Gastrocnemius medialis (tissue), 4 donors: ENCODE data around the gene CYTH1. TPM values are rescaled to one million over a fixed set of nuclear protein-coding genes. Genes with fewer than 3 reads are reported as not detected.

Experiments
- ATAC-seq, 2 donors: fragments of 150-250 bp; one replicate each; pipeline ENCODE4 v1.9.1; 2016
- DNase-seq, 2 donors: peaks; one replicate each; pipeline ENCODE4 v3.0.0-alpha.2; 2019
- H3K27ac ChIP-seq, 4 donors: fragments of 200-600 bp; sonication (generic); 1 replicate in 1 of 4; 2 replicates in 3 of 4; pipeline ENCODE4 v1.5.1; 2016 to 2018; ENCODE audit warnings: mild to moderate bottlenecking in 2 of 4, moderate library complexity in 1 of 4
- H3K27me3 ChIP-seq, 3 donors: fragments of 200-600 bp; sonication (generic) in 2 of 3; 1 replicate in 1 of 3; 2 replicates in 2 of 3; pipeline versions ENCODE4 v1.5.1 to v1.6.0; 2016 to 2019; ENCODE audit warnings: mild to moderate bottlenecking in 1 of 3, moderate library complexity in 1 of 3
- H3K36me3 ChIP-seq, 2 donors: fragments of 200-600 bp; sonication (generic) in 1 of 2; one replicate each; pipeline ENCODE4 v1.5.1; 2017 to 2018
- H3K4me1 ChIP-seq, 2 donors: fragments of 200-600 bp; sonication (generic) in 1 of 2; one replicate each; pipeline ENCODE4 v1.5.1; 2016 to 2017; ENCODE audit warnings: mild to moderate bottlenecking in 2 of 2
- H3K4me3 ChIP-seq, 4 donors: fragments of 200-600 bp; sonication (generic) in 3 of 4; 1 replicate in 1 of 4; 2 replicates in 3 of 4; pipeline ENCODE4 v1.5.1; 2016 to 2019; ENCODE audit warnings: mild to moderate bottlenecking in 2 of 4
- H3K9me3 ChIP-seq, 3 donors: fragments of 200-600 bp; sonication (generic) in 2 of 3; 1 replicate in 1 of 3; 2 replicates in 2 of 3; pipeline ENCODE4 v1.5.1; 2016 to 2019
- POLR2A ChIP-seq, 2 donors: fragments of 450-650 bp; IDR thresholded peaks; one replicate each; pipeline ENCODE4 v1.6.1; 2017; ENCODE audit warnings: antibody characterized with exemption in 2 of 2, mild to moderate bottlenecking in 2 of 2, moderate library complexity in 2 of 2
- in situ Hi-C, 4 donors: fragments of 200-750 bp; cut with MboI; loops; one replicate each; pipeline versions ENCODE4 v1.15.0 to v1.8.0; 2017; ENCODE audit warnings: low sequenced_read_pairs in 4 of 4
- intact Hi-C: fragments of 100-400 bp; cut with DNase I; formaldehyde crosslinking; loops from one replicate; pipeline ENCODE4 v1.15.1; 2023; ENCODE audit warnings: low total_unique reads
- total RNA-seq, 4 donors: library from RNA; depleted of rRNA; stranded (reverse); fragments of >200 nt; gene quantifications; one replicate each; pipeline versions ENCODE4 v1.1.0 to v1.2.3, GENCODE V29; 2016
- TF ChIP-seq, protein P1 (sequence below), 5 experiments: fragments of 450-650 bp in 3 of 5; fragments of 200-600 bp in 2 of 5; sonication (generic) in 2 of 5; IDR thresholded peaks in 4 of 5; conservative IDR thresholded peaks in 1 of 5; 1 replicate in 4 of 5; 2 replicates in 1 of 5; pipeline ENCODE4 v1.5.1; 2016 to 2019; ENCODE audit warnings: antibody characterized with exemption in 5 of 5, mild to moderate bottlenecking in 3 of 5, moderate library complexity in 3 of 5

The CYTH1 gene
- total RNA-seq, 4 donors from 2014 or later, result 24.7 to 43.7 (median 32.4) TPM

- Histone ChIP-seq H3K27me3 (no peaks in the 10 kb centered on the region), H3K9me3 (no peaks in the 10 kb centered on the region), H3K27ac (peak overlapping the region in 2 of 4 donors; percentile 3 to 6), H3K36me3 (peaks cover 0 to 6% of the 10 kb centered on the region in 2 donors), H3K4me1 (peaks cover 13 to 28% of the 10 kb centered on the region in 2 donors), H3K4me3 (no peak overlapping the region)
- intact Hi-C loops (loop anchor here (1.0 kb wide), 1 partner anchor 211 kb away; no protein-coding TSS in a partner anchor), in situ Hi-C loops (loop anchor here (5.0 to 10.0 kb wide), 3 partner anchors 64 to 214 kb away; no protein-coding TSS in a partner anchor)
- no peak for TF ChIP-seq POLR2A (IDR thresholded peaks at IDR 0.05)
- TF ChIP-seq, protein P1, sequence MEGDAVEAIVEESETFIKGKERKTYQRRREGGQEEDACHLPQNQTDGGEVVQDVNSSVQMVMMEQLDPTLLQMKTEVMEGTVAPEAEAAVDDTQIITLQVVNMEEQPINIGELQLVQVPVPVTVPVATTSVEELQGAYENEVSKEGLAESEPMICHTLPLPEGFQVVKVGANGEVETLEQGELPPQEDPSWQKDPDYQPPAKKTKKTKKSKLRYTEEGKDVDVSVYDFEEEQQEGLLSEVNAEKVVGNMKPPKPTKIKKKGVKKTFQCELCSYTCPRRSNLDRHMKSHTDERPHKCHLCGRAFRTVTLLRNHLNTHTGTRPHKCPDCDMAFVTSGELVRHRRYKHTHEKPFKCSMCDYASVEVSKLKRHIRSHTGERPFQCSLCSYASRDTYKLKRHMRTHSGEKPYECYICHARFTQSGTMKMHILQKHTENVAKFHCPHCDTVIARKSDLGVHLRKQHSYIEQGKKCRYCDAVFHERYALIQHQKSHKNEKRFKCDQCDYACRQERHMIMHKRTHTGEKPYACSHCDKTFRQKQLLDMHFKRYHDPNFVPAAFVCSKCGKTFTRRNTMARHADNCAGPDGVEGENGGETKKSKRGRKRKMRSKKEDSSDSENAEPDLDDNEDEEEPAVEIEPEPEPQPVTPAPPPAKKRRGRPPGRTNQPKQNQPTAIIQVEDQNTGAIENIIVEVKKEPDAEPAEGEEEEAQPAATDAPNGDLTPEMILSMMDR (IDR thresholded peaks at IDR 0.05 in 4 of 5, conservative IDR thresholded peaks at IDR 0.05 in 1 of 5), result peak; percentile 73 to 89 (median 83)
- ATAC-seq, result peak; percentile 86 to 93
- peak; percentile 52 to 68 for DNase-seq
These were observed 73.5 kb downstream of the CYTH1 start for GRCh38 chr17:78708510-78708973.

DNA sequence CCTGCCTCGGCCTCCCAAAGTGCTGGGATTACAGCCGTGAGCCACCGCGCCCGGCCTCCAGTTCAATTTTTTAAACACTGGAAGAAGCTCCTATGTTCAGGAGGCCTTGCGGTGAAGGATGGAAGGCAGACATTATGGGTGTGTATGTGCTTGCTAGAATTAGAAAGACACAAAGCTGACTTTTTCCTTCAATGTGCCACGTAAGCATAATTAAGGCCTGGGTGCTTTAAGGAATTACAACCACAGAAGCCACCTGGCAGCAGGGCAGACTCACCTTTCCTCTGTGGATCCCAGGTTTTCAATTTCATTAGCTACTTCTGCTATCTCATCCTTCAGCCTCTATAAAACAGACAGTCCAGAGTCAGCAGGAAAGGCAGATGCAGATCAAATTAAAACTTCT, 74.2 kb downstream of the CYTH1 start:
- DNase-seq (no peak), ATAC-seq (no peak)
- intact Hi-C loops, result loop anchor here (1.0 kb wide), 1 partner anchor 211 kb away; no protein-coding TSS in a partner anchor
- Histone ChIP-seq H3K36me3 (peaks cover 0 to 6% of the 10 kb centered on the region in 2 donors), H3K27me3 (no peaks in the 10 kb centered on the region), H3K4me1 (peaks cover 13 to 28% of the 10 kb centered on the region in 2 donors), H3K9me3 (no peaks in the 10 kb centered on the region), H3K4me3 (no peak overlapping the region), H3K27ac (no peak overlapping the region)
- in situ Hi-C loops, result loop anchor here (5.0 to 10.0 kb wide), 3 partner anchors 63 to 213 kb away; no protein-coding TSS in a partner anchor
- TF ChIP-seq, protein P1 (IDR thresholded peaks at IDR 0.05 in 4 of 5, conservative IDR thresholded peaks at IDR 0.05 in 1 of 5), result no peak
- TF ChIP-seq POLR2A (IDR thresholded peaks at IDR 0.05), result no peak

GRCh38 chr17:78707016-78707415, 75.1 kb downstream of the CYTH1 start:
- Histone ChIP-seq H3K4me1 (peaks cover 13 to 28% of the 10 kb centered on the region in 2 donors), H3K9me3 (no peaks in the 10 kb centered on the region), H3K36me3 (peaks cover 0 to 7% of the 10 kb centered on the region in 2 donors), H3K27me3 (no peaks in the 10 kb centered on the region), H3K27ac (no peak overlapping the region), H3K4me3 (no peak overlapping the region)
- DNase-seq (no peak), ATAC-seq (no peak)
- no peak for TF ChIP-seq POLR2A (IDR thresholded peaks at IDR 0.05)
- TF ChIP-seq, protein P1 (IDR thresholded peaks at IDR 0.05 in 4 of 5, conservative IDR thresholded peaks at IDR 0.05 in 1 of 5), result no peak
- intact Hi-C loops, result no loop called here
- in situ Hi-C loops, result loop anchor here (5.0 to 10.0 kb wide), 3 partner anchors 62 to 212 kb away; no protein-coding TSS in a partner anchor

DNA sequence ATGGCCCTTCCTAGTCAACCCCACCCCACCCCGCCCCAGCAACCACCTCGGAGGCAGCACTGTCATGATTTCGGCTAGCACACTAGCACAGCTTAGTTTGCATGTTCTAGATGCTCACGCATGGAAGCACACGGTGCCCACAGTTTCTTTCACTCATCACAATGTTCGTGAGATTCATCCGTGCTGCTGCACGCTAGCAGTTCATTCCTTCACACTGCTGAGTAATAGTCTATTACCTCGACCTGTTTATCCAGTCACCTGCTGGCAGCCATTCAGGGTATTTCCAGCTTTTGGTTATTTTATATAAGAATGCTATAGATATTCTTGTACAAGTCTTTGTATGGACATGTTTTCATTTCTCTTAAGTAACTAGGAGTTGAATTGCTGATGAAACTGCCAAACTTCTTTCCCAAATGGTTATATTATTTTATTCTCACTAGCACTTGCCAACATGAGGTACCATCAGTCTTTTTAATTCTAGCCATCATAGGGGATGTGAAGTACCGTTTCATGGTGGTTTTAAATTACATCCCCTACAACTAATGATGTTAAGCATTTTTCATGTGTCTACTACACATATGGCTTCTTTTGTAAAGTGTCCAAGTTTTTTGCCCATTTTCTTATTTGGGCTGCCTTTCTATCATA, 75.7 kb downstream of the CYTH1 start:
- Histone ChIP-seq H3K4me3 (no peak overlapping the region), H3K36me3 (peaks cover 0 to 14% of the 10 kb centered on the region in 2 donors), H3K27me3 (no peaks in the 10 kb centered on the region), H3K9me3 (no peaks in the 10 kb centered on the region), H3K4me1 (peaks cover 13 to 24% of the 10 kb centered on the region in 2 donors), H3K27ac (no peak overlapping the region)
- intact Hi-C loops (no loop called here), in situ Hi-C loops (loop anchor here (5.0 to 10.0 kb wide), 3 partner anchors 62 to 212 kb away; no protein-coding TSS in a partner anchor)
- TF ChIP-seq, protein P1 (IDR thresholded peaks at IDR 0.05 in 4 of 5, conservative IDR thresholded peaks at IDR 0.05 in 1 of 5), result no peak
- TF ChIP-seq POLR2A (IDR thresholded peaks at IDR 0.05), result no peak
- ATAC-seq, result no peak
- DNase-seq, result no peak
